ENCODE measurements around the gene ITSN1. TPM values are rescaled to one million over a fixed set of nuclear protein-coding genes. Genes with fewer than 3 reads are reported as not detected.

ITSN1 gene
- total RNA-seq, 4 donors from 2014 or later = 14.5 to 33.1 (median 26.9) TPM

GRCh38 chr21:33821503-33822322, 179.4 kb downstream of the ITSN1 start:
- Histone ChIP-seq H3K4me1 (peaks cover 12 to 18% of the 10 kb centered on the region in 2 donors), H3K9me3 (no peaks in the 10 kb centered on the region), H3K36me3 (peaks cover 0 to 7% of the 10 kb centered on the region in 2 donors), H3K27me3 (no peaks in the 10 kb centered on the region), H3K27ac (no peak overlapping the region), H3K4me3 (no peak overlapping the region)
- ATAC-seq = no peak
- intact Hi-C loops (cut with DNase I; ENCODE audit: low total_unique reads) = no loop called here
- no peak for DNase-seq
- in situ Hi-C loops (cut with MboI; ENCODE audit: low sequenced_read_pairs in 4 of 4) = no loop called here
- TF ChIP-seq POLR2A (IDR thresholded peaks at IDR 0.05) = no peak
- TF ChIP-seq, protein P1, sequence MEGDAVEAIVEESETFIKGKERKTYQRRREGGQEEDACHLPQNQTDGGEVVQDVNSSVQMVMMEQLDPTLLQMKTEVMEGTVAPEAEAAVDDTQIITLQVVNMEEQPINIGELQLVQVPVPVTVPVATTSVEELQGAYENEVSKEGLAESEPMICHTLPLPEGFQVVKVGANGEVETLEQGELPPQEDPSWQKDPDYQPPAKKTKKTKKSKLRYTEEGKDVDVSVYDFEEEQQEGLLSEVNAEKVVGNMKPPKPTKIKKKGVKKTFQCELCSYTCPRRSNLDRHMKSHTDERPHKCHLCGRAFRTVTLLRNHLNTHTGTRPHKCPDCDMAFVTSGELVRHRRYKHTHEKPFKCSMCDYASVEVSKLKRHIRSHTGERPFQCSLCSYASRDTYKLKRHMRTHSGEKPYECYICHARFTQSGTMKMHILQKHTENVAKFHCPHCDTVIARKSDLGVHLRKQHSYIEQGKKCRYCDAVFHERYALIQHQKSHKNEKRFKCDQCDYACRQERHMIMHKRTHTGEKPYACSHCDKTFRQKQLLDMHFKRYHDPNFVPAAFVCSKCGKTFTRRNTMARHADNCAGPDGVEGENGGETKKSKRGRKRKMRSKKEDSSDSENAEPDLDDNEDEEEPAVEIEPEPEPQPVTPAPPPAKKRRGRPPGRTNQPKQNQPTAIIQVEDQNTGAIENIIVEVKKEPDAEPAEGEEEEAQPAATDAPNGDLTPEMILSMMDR (IDR thresholded peaks at IDR 0.05 in 4 of 5, conservative IDR thresholded peaks at IDR 0.05 in 1 of 5) = no peak

DNA sequence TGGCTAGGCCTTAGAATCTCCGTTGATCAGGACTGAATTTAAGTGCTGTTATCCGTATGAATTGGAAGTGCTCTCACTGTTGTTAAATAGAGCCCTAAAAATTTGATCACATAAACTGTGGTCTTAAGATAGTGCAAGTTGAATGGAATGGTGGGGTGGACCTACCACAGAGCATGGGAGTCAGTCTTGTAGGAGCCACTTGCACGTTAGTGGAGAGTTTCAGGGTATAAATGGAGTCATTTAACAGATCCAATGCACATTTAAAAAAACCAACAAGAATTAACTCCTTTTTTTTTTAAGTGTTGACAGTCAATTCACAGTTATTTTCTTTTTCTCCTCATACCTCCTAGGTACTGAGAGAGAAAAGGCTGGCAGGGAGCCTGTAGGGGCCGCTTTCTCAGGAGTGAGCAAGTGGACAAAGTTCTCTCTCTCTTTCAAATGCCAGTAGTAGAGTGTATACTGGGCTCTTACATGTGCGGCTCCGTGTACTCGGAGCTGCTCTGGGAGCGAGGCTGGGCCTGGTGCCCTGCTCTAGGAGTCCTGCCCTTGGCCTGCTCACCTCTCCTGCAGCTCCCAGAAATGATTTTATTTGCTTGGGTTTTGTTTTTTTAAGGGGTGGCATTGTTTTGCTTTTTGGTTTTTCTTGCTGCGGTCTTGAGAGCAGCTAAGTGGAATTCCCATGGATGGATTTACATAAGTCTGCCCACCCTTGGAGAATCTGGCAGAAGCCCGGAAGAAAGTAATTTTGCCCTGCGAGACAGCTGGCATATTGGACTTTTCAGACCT, 182.0 kb downstream of the ITSN1 start:
- in situ Hi-C loops (cut with MboI; ENCODE audit: low sequenced_read_pairs in 4 of 4) = no loop called here
- ATAC-seq (no peak), DNase-seq (no peak)
- no peak overlapping the region for H3K27ac ChIP-seq
- H3K27me3 ChIP-seq = no peaks in the 10 kb centered on the region
- TF ChIP-seq, protein P1 (IDR thresholded peaks at IDR 0.05 in 4 of 5, conservative IDR thresholded peaks at IDR 0.05 in 1 of 5) = no peak
- H3K9me3 ChIP-seq = no peaks in the 10 kb centered on the region
- H3K4me3 ChIP-seq = no peak overlapping the region
- peaks cover 0 to 2% of the 10 kb centered on the region in 2 donors for H3K36me3 ChIP-seq
- peaks cover 25 to 34% of the 10 kb centered on the region in 2 donors for H3K4me1 ChIP-seq
- intact Hi-C loops (cut with DNase I; ENCODE audit: low total_unique reads) = no loop called here

- intact Hi-C loops (cut with DNase I; ENCODE audit: low total_unique reads) (no loop called here), in situ Hi-C loops (cut with MboI; ENCODE audit: low sequenced_read_pairs in 4 of 4) (no loop called here)
- ATAC-seq = no peak
- peaks cover 0 to 10% of the 10 kb centered on the region in 2 donors for H3K36me3 ChIP-seq
- H3K9me3 ChIP-seq = no peaks in the 10 kb centered on the region
- peaks cover 25 to 34% of the 10 kb centered on the region in 2 donors for H3K4me1 ChIP-seq
- no peak for DNase-seq
- no peaks in the 10 kb centered on the region for H3K27me3 ChIP-seq
- TF ChIP-seq, protein P1 (IDR thresholded peaks at IDR 0.05 in 4 of 5, conservative IDR thresholded peaks at IDR 0.05 in 1 of 5) = no peak
- TF ChIP-seq POLR2A (IDR thresholded peaks at IDR 0.05) = no peak
- H3K4me3 ChIP-seq = no peak overlapping the region
- H3K27ac ChIP-seq = no peak overlapping the region
These were observed 183.1 kb downstream of the ITSN1 start for GRCh38 chr21:33825419-33825818.

- Histone ChIP-seq H3K36me3 (peaks cover 0 to 12% of the 10 kb centered on the region in 2 donors), H3K9me3 (no peaks in the 10 kb centered on the region), H3K27me3 (no peaks in the 10 kb centered on the region), H3K4me1 (peaks cover 25 to 34% of the 10 kb centered on the region in 2 donors), H3K27ac (no peak overlapping the region), H3K4me3 (no peak overlapping the region)
- ATAC-seq (no peak), DNase-seq (no peak)
- TF ChIP-seq, protein P1 (IDR thresholded peaks at IDR 0.05 in 4 of 5, conservative IDR thresholded peaks at IDR 0.05 in 1 of 5) = no peak
- no peak for TF ChIP-seq POLR2A (IDR thresholded peaks at IDR 0.05)
- in situ Hi-C loops (cut with MboI; ENCODE audit: low sequenced_read_pairs in 4 of 4) (no loop called here), intact Hi-C loops (cut with DNase I; ENCODE audit: low total_unique reads) (no loop called here)
These were observed 183.6 kb downstream of the ITSN1 start for GRCh38 chr21:33825915-33826314.

Data from gastrocnemius medialis (tissue), 4 donors.